Measurements from ENCODE around the gene AFF2.

The AFF2 gene

GRCh38 chrX:149002320-149002719 is 501.9 kb downstream of the AFF2 start:
- Histone ChIP-seq H3K9me3 (no peaks in the 10 kb centered on the region), H3K36me3 (no peaks in the 10 kb centered on the region), H3K27me3 (no peaks in the 10 kb centered on the region), H3K4me3 (ENCODE audit: low read depth, low read length) (no peak overlapping the region), H3K4me1 (no peaks in the 10 kb centered on the region)
- no peak for DNase-seq
- TF ChIP-seq, protein P1, sequence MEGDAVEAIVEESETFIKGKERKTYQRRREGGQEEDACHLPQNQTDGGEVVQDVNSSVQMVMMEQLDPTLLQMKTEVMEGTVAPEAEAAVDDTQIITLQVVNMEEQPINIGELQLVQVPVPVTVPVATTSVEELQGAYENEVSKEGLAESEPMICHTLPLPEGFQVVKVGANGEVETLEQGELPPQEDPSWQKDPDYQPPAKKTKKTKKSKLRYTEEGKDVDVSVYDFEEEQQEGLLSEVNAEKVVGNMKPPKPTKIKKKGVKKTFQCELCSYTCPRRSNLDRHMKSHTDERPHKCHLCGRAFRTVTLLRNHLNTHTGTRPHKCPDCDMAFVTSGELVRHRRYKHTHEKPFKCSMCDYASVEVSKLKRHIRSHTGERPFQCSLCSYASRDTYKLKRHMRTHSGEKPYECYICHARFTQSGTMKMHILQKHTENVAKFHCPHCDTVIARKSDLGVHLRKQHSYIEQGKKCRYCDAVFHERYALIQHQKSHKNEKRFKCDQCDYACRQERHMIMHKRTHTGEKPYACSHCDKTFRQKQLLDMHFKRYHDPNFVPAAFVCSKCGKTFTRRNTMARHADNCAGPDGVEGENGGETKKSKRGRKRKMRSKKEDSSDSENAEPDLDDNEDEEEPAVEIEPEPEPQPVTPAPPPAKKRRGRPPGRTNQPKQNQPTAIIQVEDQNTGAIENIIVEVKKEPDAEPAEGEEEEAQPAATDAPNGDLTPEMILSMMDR (IDR thresholded peaks at IDR 0.05; ENCODE audit: low read depth, low read length), result no peak

DNA sequence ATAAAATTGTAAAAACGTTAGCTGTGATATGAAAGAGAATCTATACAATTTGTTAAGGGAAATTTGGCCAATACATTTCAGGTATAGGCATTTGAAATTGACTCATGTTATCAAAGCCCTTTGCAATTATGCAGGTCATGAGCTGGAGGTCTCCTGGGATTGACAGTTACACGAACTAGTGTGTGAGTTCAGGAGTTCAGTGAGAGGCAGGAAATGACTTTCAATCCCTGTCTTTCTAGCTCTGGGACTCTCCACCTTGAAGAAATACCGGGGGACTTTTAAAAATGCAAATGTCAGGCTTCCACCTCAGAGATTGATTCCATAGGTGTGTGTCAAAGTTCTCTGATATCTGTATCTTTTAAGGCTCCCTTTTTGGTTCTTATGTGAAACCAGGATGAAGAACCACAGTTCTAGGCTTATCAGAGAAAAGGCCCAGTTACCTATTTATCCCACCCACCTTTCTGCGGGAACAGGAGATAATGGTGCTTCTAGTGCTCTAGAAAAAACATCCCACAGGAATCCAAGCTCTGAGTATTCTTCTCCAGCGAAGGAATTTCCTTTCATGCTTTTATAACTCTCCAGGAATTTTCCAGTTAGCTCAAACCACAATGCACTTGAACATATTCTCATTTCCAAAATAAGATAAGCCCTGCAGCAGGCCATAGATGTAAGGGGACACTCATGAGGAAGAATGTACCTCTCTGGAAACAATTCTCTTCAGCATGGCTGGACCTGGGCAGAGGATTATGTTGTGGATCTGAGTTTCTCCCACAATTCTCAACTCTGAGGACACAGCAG is 503.6 kb downstream of the AFF2 start:
- TF ChIP-seq, protein P1 (IDR thresholded peaks at IDR 0.05; ENCODE audit: low read depth, low read length), result no peak
- Histone ChIP-seq H3K36me3 (no peaks in the 10 kb centered on the region), H3K4me1 (no peaks in the 10 kb centered on the region), H3K9me3 (no peaks in the 10 kb centered on the region), H3K27me3 (no peaks in the 10 kb centered on the region), H3K4me3 (ENCODE audit: low read depth, low read length) (no peak overlapping the region)
- DNase-seq, result no peak

DNA sequence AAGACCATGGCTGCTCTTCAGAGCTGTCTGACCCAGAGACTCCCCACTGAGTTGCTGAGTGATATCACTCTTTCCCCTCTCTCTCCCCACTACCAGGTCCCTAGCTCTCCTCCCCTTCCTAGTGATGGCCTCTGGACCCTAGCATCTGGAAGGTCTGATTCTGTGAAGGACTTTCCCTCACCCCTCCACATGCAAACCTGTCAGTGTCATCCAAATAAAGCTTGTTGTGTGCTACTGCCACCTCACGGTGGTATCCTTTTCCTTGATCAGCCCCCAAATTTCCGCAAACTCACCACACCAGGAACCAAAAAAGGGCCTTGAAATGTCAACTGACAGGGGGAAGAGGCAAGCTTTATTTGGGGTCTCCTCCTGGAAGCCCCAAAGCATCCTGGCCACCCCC is 504.5 kb downstream of the AFF2 start:
- no peak overlapping the region for H3K4me3 ChIP-seq (ENCODE audit: low read depth, low read length)
- TF ChIP-seq, protein P1 (IDR thresholded peaks at IDR 0.05; ENCODE audit: low read depth, low read length), result no peak
- no peaks in the 10 kb centered on the region for H3K27me3 ChIP-seq
- DNase-seq, result no peak
- no peaks in the 10 kb centered on the region for H3K4me1 ChIP-seq
- H3K9me3 ChIP-seq, result no peaks in the 10 kb centered on the region
- H3K36me3 ChIP-seq, result no peaks in the 10 kb centered on the region

DNA sequence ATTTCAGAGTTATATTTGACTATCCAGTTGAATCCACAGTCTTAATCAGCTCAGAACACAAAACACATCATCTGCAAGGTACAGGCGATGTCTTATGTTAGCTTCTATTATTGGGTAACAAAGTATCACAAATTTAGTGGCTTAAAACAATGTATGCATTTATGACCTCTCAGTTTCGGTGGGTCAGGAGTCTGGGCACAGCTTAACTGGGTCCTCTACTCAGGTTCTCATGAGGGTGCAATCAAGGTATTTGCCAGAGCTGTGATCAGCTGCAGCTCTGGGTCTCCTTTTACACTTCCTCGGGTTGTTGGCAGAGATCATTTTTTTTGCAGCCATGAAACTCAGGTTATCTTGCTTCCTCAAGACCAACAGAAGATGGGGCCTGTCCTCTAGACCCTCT is 505.8 kb downstream of the AFF2 start:
- TF ChIP-seq, protein P1 (IDR thresholded peaks at IDR 0.05; ENCODE audit: low read depth, low read length), result no peak
- no peaks in the 10 kb centered on the region for H3K27me3 ChIP-seq
- no peaks in the 10 kb centered on the region for H3K36me3 ChIP-seq
- no peak for DNase-seq
- H3K4me3 ChIP-seq (ENCODE audit: low read depth, low read length), result no peak overlapping the region
- no peaks in the 10 kb centered on the region for H3K4me1 ChIP-seq
- H3K9me3 ChIP-seq, result no peaks in the 10 kb centered on the region

GRCh38 chrX:149007423-149007822 is 507.0 kb downstream of the AFF2 start:
- H3K4me1 ChIP-seq, result no peaks in the 10 kb centered on the region
- no peak overlapping the region for H3K4me3 ChIP-seq (ENCODE audit: low read depth, low read length)
- H3K36me3 ChIP-seq, result no peaks in the 10 kb centered on the region
- H3K9me3 ChIP-seq, result no peaks in the 10 kb centered on the region
- TF ChIP-seq, protein P1 (IDR thresholded peaks at IDR 0.05; ENCODE audit: low read depth, low read length), result no peak
- DNase-seq, result no peak
- no peaks in the 10 kb centered on the region for H3K27me3 ChIP-seq

DNA sequence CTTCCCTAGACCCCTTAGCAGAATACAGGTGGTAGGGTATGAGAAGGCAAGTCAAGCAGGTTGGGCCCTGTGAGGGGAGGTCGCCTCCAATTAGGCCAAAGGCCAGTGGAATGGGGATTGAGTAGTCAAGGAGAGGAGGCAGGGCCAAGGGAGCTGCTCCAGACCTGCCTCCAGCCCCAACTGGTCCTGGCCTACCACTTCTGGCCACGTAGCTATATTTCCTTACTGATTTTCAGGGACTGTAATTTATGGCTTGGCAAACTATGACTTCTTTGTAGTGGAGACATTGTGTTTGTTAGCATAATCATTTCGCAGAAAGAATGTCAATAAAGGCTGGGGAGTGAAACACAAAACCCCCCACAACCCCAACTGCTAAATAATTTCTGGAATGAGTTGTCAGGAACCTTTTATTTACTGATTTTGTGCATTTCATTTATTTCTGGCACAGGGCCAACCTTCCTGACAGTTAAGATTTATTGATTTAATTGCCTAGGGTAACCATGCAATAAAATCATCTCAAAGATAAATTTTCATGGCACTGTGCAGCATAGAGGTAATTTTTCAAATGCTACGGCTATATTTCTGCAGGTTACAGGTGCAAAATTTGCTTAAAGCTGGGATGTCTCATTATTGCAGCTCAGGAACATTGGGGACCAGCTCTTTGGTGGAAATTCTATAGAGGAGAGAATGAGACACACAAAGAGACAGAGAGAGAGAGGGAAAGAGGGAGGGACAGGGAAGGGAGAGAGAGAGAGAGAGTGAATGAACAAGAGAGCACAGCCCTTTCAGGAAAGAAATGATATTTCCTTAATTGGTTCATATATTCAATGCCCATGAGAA is 509.8 kb downstream of the AFF2 start:
- no peak for DNase-seq
- no peaks in the 10 kb centered on the region for H3K27me3 ChIP-seq
- H3K36me3 ChIP-seq, result no peaks in the 10 kb centered on the region
- no peaks in the 10 kb centered on the region for H3K9me3 ChIP-seq
- H3K4me3 ChIP-seq (ENCODE audit: low read depth, low read length), result no peak overlapping the region
- H3K4me1 ChIP-seq, result no peaks in the 10 kb centered on the region
- TF ChIP-seq, protein P1 (IDR thresholded peaks at IDR 0.05; ENCODE audit: low read depth, low read length), result no peak
